Measurements from ENCODE around the gene PLD1. TPM values are rescaled to one million over a fixed set of nuclear protein-coding genes. Genes with fewer than 3 reads are reported as not detected.

The PLD1 gene
- total RNA-seq, 5 donors from 2014 or later (not counting 1 experiment from before 2014, with no cell fraction given): 1.8 to 3.9 (median 3.2) TPM

DNA sequence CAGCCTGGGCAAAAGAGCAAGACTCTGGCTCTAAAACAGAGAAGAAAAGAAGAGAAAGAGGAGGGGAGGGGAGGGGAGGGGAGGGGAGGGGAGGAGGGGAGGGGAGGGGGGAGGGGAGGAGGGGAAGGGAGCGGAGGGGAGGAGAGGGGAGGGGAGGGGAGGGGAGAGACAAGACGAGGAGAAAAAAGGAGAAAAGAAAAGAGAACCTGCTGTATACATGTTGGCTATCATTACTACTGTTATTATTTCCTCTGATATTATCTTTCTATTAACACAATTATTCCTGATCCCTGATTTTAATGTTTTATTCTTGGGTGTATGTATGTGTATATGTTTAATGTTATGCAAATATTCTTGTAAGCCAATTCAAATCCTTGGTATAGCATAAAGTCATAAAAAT lies 46.9 kb downstream of the PLD1 start:
- Mint-ChIP-seq H3K4me1 (no peaks in the 10 kb centered on the region), H3K36me3 (no peaks in the 10 kb centered on the region), H3K27me3 (peaks cover 7 to 15% of the 10 kb centered on the region in 2 donors), H3K4me3 (no peak overlapping the region), H3K9me3 (no peaks in the 10 kb centered on the region), H3K27ac (no peak overlapping the region)
- CTCF ChIA-PET: interaction anchor here (0.6 to 1.3 kb wide), 3 partner anchors 9 to 861 kb away, joined by 3 to 9 read pairs (median 4); no protein-coding TSS in a partner anchor
- H3K4me1 ChIP-seq (ENCODE audit: control insufficient read depth in 1 of 2, extremely low read depth in 1 of 2, insufficient read depth in 2 of 2, low read length in 2 of 2): no peaks in the 10 kb centered on the region
- no CpG with 5 or more reads among the region's 2 CpGs for WGBS (ENCODE audit: insufficient coverage)
- H3K27me3 ChIP-seq (replicated peaks in 1 of 2; ENCODE audit: control insufficient read depth in 2 of 2, extremely low read depth in 1 of 2, insufficient read depth in 2 of 2, low read length in 1 of 2): peaks cover 0 to 5% of the 10 kb centered on the region in 2 experiments
- H3K27ac ChIP-seq (ENCODE audit: low read length): no peak overlapping the region
- H3K4me3 ChIP-seq (ENCODE audit: control insufficient read depth in 1 of 2, extremely low read depth in 1 of 2, low read length in 1 of 2): no peak overlapping the region
- POLR2A ChIA-PET: interaction anchor here in 1 of 2 donors (0.6 kb wide), 1 partner anchor 392 kb away, joined by 6 read pairs; no protein-coding TSS in a partner anchor
- DNase-seq: no peak
- no peaks in the 10 kb centered on the region for H3K36me3 ChIP-seq (ENCODE audit: control insufficient read depth in 2 of 2, extremely low read depth in 1 of 2, insufficient read depth in 1 of 2, low read length in 1 of 2)
- no peaks in the 10 kb centered on the region for H3K9me3 ChIP-seq
- ATAC-seq (replicated peaks in 1 of 4): no peak

DNA sequence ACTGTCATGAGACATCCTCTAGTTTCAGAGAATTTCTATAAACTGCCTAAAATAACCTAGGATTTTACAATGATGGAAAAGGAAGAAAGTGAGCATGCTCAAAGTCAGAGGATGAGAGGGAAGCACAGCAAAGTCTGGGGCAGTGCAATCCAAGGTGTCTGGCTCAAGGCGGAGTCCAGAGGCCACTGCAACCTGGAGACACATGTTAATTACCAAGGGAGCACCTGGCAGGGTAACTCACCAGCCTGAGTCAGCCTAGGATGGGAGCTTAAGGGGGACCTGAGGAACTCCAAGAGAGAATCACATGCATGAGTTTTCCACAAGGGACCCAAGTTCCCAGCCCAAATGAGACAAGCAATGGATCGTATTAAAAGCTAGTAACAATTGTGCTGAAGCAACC lies 49.8 kb downstream of the PLD1 start:
- WGBS (ENCODE audit: insufficient coverage): 89% methylated on average over 1 of the region's 2 CpGs
- H3K36me3 ChIP-seq (ENCODE audit: control insufficient read depth in 2 of 2, extremely low read depth in 1 of 2, insufficient read depth in 1 of 2, low read length in 1 of 2): no peaks in the 10 kb centered on the region
- DNase-seq (no peak), ATAC-seq (replicated peaks in 1 of 4) (no peak)
- no peaks in the 10 kb centered on the region for H3K9me3 Mint-ChIP-seq
- no peak overlapping the region for H3K4me3 ChIP-seq (ENCODE audit: control insufficient read depth in 1 of 2, extremely low read depth in 1 of 2, low read length in 1 of 2)
- no peaks in the 10 kb centered on the region for H3K9me3 ChIP-seq
- no peak overlapping the region for H3K27ac ChIP-seq (ENCODE audit: low read length)
- no peaks in the 10 kb centered on the region for H3K4me1 Mint-ChIP-seq
- no peak overlapping the region for H3K4me3 Mint-ChIP-seq
- H3K36me3 Mint-ChIP-seq: no peaks in the 10 kb centered on the region
- H3K27me3 ChIP-seq (replicated peaks in 1 of 2; ENCODE audit: control insufficient read depth in 2 of 2, extremely low read depth in 1 of 2, insufficient read depth in 2 of 2, low read length in 1 of 2): peaks cover 0 to 5% of the 10 kb centered on the region in 2 experiments
- H3K27ac Mint-ChIP-seq: no peak overlapping the region
- H3K4me1 ChIP-seq (ENCODE audit: control insufficient read depth in 1 of 2, extremely low read depth in 1 of 2, insufficient read depth in 2 of 2, low read length in 2 of 2): no peaks in the 10 kb centered on the region
- CTCF ChIA-PET: no interaction called here
- POLR2A ChIA-PET: no interaction called here
- H3K27me3 Mint-ChIP-seq: peaks cover 7 to 15% of the 10 kb centered on the region in 2 donors

- CTCF ChIA-PET: interaction anchor here (1.2 to 1.8 kb wide), 3 partner anchors 9 to 15 kb away, joined by 3 to 8 read pairs (median 6); no protein-coding TSS in a partner anchor
- WGBS (ENCODE audit: insufficient coverage): 90% methylated on average over 3 of the region's 3 CpGs
Observed at GRCh38 chr3:171758109-171758508, 52.2 kb downstream of the PLD1 start.

DNA sequence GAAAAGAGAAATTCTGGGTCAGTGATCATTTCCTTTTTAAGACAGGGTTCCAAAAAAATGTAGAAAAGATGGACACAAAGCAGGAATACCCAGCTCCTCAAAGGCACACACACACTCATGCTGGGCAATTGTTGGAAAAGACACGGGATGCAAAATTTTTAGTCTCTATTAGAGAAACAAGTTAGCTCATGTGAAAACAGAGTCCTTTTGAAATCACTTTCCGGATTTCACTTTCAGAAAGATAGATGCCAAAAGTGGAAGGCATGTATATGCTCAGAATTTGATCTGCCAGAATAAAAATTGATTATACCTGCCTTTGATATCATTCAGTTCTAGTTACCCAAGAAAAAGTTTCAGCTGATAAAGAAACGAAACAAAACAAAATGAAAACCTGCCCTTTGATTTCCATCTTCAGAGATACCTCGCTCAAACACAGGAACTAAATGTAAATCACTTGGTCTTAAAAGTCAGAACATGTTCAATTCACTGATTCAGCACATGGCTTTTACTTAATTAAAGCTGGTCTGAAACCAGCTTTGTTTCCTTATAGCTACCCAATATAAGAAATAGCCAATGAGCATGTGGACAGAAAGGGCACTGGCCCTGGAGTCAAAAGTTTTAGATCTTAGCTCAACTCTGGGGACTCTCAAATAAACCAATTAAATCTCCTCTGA lies 52.8 kb downstream of the PLD1 start:
- peaks cover 7 to 13% of the 10 kb centered on the region in 2 donors for H3K27me3 Mint-ChIP-seq
- ChIA-PET POLR2A (no interaction called here), CTCF (interaction anchor here (1.2 to 1.8 kb wide), 2 partner anchors 9 to 15 kb away, joined by 3 to 8 read pairs; no protein-coding TSS in a partner anchor)
- Histone ChIP-seq H3K4me3 (ENCODE audit: control insufficient read depth in 1 of 2, extremely low read depth in 1 of 2, low read length in 1 of 2) (no peak overlapping the region), H3K27ac (ENCODE audit: low read length) (no peak overlapping the region), H3K4me1 (ENCODE audit: control insufficient read depth in 1 of 2, extremely low read depth in 1 of 2, insufficient read depth in 2 of 2, low read length in 2 of 2) (no peaks in the 10 kb centered on the region), H3K36me3 (ENCODE audit: control insufficient read depth in 2 of 2, extremely low read depth in 1 of 2, insufficient read depth in 1 of 2, low read length in 1 of 2) (no peaks in the 10 kb centered on the region), H3K9me3 (no peaks in the 10 kb centered on the region), H3K27me3 (replicated peaks in 1 of 2; ENCODE audit: control insufficient read depth in 2 of 2, extremely low read depth in 1 of 2, insufficient read depth in 2 of 2, low read length in 1 of 2) (peaks cover 0 to 5% of the 10 kb centered on the region in 2 experiments)
- 75% methylated on average over 2 of the region's 4 CpGs for WGBS (ENCODE audit: insufficient coverage)
- ATAC-seq (replicated peaks in 1 of 4): no peak
- no peak overlapping the region for H3K4me3 Mint-ChIP-seq
- H3K4me1 Mint-ChIP-seq: no peaks in the 10 kb centered on the region
- H3K9me3 Mint-ChIP-seq: no peaks in the 10 kb centered on the region
- no peak overlapping the region for H3K27ac Mint-ChIP-seq
- H3K36me3 Mint-ChIP-seq: no peaks in the 10 kb centered on the region
- no peak for DNase-seq

More at GRCh38 chr3:171758109-171758508, 52.2 kb downstream of the PLD1 start:
- Mint-ChIP-seq H3K9me3 (no peaks in the 10 kb centered on the region), H3K36me3 (no peaks in the 10 kb centered on the region), H3K4me1 (no peaks in the 10 kb centered on the region), H3K27me3 (peaks cover 7 to 14% of the 10 kb centered on the region in 2 donors), H3K27ac (no peak overlapping the region), H3K4me3 (no peak overlapping the region)
- Histone ChIP-seq H3K36me3 (ENCODE audit: control insufficient read depth in 2 of 2, extremely low read depth in 1 of 2, insufficient read depth in 1 of 2, low read length in 1 of 2) (no peaks in the 10 kb centered on the region), H3K27ac (ENCODE audit: low read length) (no peak overlapping the region), H3K27me3 (replicated peaks in 1 of 2; ENCODE audit: control insufficient read depth in 2 of 2, extremely low read depth in 1 of 2, insufficient read depth in 2 of 2, low read length in 1 of 2) (peaks cover 0 to 5% of the 10 kb centered on the region in 2 experiments), H3K9me3 (no peaks in the 10 kb centered on the region), H3K4me1 (ENCODE audit: control insufficient read depth in 1 of 2, extremely low read depth in 1 of 2, insufficient read depth in 2 of 2, low read length in 2 of 2) (no peaks in the 10 kb centered on the region), H3K4me3 (ENCODE audit: control insufficient read depth in 1 of 2, extremely low read depth in 1 of 2, low read length in 1 of 2) (no peak overlapping the region)
- DNase-seq (no peak), ATAC-seq (replicated peaks in 1 of 4) (no peak)
- POLR2A ChIA-PET: interaction anchor here in 1 of 2 donors (0.6 kb wide), 1 partner anchor 298 kb away, joined by 12 read pairs; the partner anchor contains the start of gene TNIK

DNA sequence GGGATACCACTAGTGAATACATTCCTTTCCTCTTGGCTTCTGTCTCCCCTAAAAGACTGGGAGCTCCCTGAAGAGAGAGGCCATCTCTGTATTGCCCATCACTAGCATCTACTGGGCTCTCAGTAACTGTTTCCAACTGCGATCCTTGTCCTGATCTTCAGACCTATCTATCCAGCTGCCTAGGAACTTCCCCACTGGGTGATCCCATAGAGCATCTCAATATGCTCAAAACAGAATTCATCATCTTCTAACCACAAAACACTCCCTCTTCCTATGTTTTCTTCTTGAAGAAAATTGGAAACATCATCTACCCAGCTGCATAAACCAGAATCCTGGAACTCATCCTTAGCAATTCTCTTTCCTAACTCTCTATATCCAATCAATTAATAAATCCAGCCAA lies 54.6 kb downstream of the PLD1 start:
- Histone ChIP-seq H3K9me3 (no peaks in the 10 kb centered on the region), H3K4me1 (ENCODE audit: control insufficient read depth in 1 of 2, extremely low read depth in 1 of 2, insufficient read depth in 2 of 2, low read length in 2 of 2) (no peaks in the 10 kb centered on the region), H3K27me3 (replicated peaks in 1 of 2; ENCODE audit: control insufficient read depth in 2 of 2, extremely low read depth in 1 of 2, insufficient read depth in 2 of 2, low read length in 1 of 2) (peaks cover 0 to 3% of the 10 kb centered on the region in 2 experiments), H3K36me3 (ENCODE audit: control insufficient read depth in 2 of 2, extremely low read depth in 1 of 2, insufficient read depth in 1 of 2, low read length in 1 of 2) (no peaks in the 10 kb centered on the region), H3K27ac (ENCODE audit: low read length) (no peak overlapping the region), H3K4me3 (ENCODE audit: control insufficient read depth in 1 of 2, extremely low read depth in 1 of 2, low read length in 1 of 2) (no peak overlapping the region)
- ChIA-PET POLR2A (no interaction called here), CTCF (interaction anchor here in 1 of 2 donors (1.5 kb wide), 1 partner anchor 17 kb away, joined by 5 read pairs; no protein-coding TSS in a partner anchor)
- Mint-ChIP-seq H3K4me1 (no peaks in the 10 kb centered on the region), H3K27me3 (peaks cover 3 to 5% of the 10 kb centered on the region in 2 donors), H3K4me3 (no peak overlapping the region), H3K9me3 (no peaks in the 10 kb centered on the region), H3K36me3 (no peaks in the 10 kb centered on the region), H3K27ac (no peak overlapping the region)
- DNase-seq (no peak), ATAC-seq (replicated peaks in 1 of 4) (no peak)
- WGBS (ENCODE audit: insufficient coverage): 88% methylated on average over 1 of the region's 1 CpG

DNA sequence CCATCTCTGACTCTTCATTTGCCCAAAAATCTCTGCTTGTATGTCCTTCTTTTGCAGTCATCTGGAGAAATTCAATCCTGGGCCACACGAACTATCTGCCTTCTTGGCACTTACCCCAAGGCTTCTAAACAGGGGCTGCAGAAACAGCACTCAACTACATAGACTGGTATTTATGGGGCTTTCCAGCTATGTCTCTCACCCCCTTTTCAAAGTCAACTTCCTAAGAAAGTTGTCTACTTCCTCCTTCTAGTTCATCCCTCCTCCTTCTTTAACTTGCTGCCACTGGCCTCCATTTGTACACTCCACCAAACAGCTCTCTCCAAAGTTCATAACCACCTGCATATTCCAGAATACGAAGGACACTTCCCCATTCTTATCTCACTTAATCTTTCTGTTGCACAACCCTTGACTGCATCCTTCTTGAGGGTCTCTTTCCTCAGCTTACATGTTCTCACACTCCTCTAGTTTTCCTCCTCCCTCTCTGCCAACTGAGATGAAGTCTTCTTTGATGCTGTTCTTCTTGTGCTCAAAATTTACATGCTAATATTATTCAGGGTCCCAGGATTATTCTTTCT lies 55.2 kb downstream of the PLD1 start:
- H3K4me1 Mint-ChIP-seq: no peaks in the 10 kb centered on the region
- H3K27me3 Mint-ChIP-seq: peaks cover 2 to 7% of the 10 kb centered on the region in 2 donors
- ChIA-PET CTCF (interaction anchor here in 1 of 2 donors (1.5 kb wide), 1 partner anchor 17 kb away, joined by 5 read pairs; no protein-coding TSS in a partner anchor), POLR2A (no interaction called here)
- Histone ChIP-seq H3K9me3 (no peaks in the 10 kb centered on the region), H3K4me3 (ENCODE audit: control insufficient read depth in 1 of 2, extremely low read depth in 1 of 2, low read length in 1 of 2) (no peak overlapping the region), H3K4me1 (ENCODE audit: control insufficient read depth in 1 of 2, extremely low read depth in 1 of 2, insufficient read depth in 2 of 2, low read length in 2 of 2) (no peaks in the 10 kb centered on the region), H3K36me3 (ENCODE audit: control insufficient read depth in 2 of 2, extremely low read depth in 1 of 2, insufficient read depth in 1 of 2, low read length in 1 of 2) (no peaks in the 10 kb centered on the region), H3K27ac (ENCODE audit: low read length) (no peak overlapping the region), H3K27me3 (replicated peaks in 1 of 2; ENCODE audit: control insufficient read depth in 2 of 2, extremely low read depth in 1 of 2, insufficient read depth in 2 of 2, low read length in 1 of 2) (no peaks in the 10 kb centered on the region)
- H3K9me3 Mint-ChIP-seq: no peaks in the 10 kb centered on the region
- DNase-seq: no peak
- no peak overlapping the region for H3K27ac Mint-ChIP-seq
- no peaks in the 10 kb centered on the region for H3K36me3 Mint-ChIP-seq
- no peak for ATAC-seq (replicated peaks in 1 of 4)
- no peak overlapping the region for H3K4me3 Mint-ChIP-seq
- WGBS (ENCODE audit: insufficient coverage): 32% methylated on average over 2 of the region's 2 CpGs

Data from T-cell (primary cell).